NCI-H2196 treated with DMSO at 0.1 percent for 48 hours (cell line): ENCODE measurements around the gene TBC1D3H.
"Not testable (repeated sequence)": the region's sequence is repeated elsewhere in the genome, so short reads cannot be mapped to it uniquely, and the experiment has no call there.

ENCODE experiments used
- DNase-seq: peaks from one replicate; lab custom pipeline; 2025; ENCODE audit not compliant: unreplicated experiment; lab: John Stamatoyannopoulos, UW

TBC1D3H gene

GRCh38 chr17:36388385-36389245 lies at the start of gene TBC1D3H:
TBC1D3H (minus strand) TSS chr17:36388435; CDS start chr17:36386895, 1,540 bp downstream.
- not testable (repeated sequence) for DNase-seq

- not testable (repeated sequence) for DNase-seq
Observed at GRCh38 chr17:36428891-36429290, 40.7 kb upstream of the TBC1D3H start.

GRCh38 chr17:36415180-36415941 lies 27.1 kb upstream of the TBC1D3H start:
- DNase-seq = not testable (repeated sequence)

- DNase-seq = not testable (repeated sequence)
Observed at GRCh38 chr17:36390943-36391645, 2.9 kb upstream of the TBC1D3H start.

GRCh38 chr17:36375938-36376337 lies 12.3 kb downstream of the TBC1D3H start:
- DNase-seq = not testable (repeated sequence)

GRCh38 chr17:36362496-36362895 lies 25.7 kb downstream of the TBC1D3H start:
- not testable (repeated sequence) for DNase-seq
